HepG2 (cell line): ENCODE data around the gene ALDH3A2. TPM values are rescaled to one million over a fixed set of nuclear protein-coding genes. Genes with fewer than 3 reads are reported as not detected.

Experiments
- CENPX ChIP-seq: sonication (generic); formaldehyde crosslinking; IDR thresholded peaks from 2 replicates; pipeline ENCODE4 v1.9.0; 2021; ENCODE audit warnings: mild to moderate bottlenecking, missing genetic modification reagents, moderate library complexity
- CREM ChIP-seq, 2 experiments: sonication (generic) in 1 of 2; formaldehyde crosslinking in 1 of 2; IDR thresholded peaks; 2 replicates each; pipeline versions ENCODE4 v1.4.0 to v1.6.1; 2016 to 2020; ENCODE audit warnings: antibody characterized with exemption in 1 of 2, mild to moderate bottlenecking in 1 of 2, missing genetic modification reagents in 1 of 2
- HDAC1 ChIP-seq: sonication (generic); formaldehyde crosslinking; IDR thresholded peaks from 2 replicates; pipeline ENCODE4 v1.5.1; 2020; ENCODE audit warnings: mild to moderate bottlenecking, missing genetic modification reagents
- HHEX ChIP-seq: IDR thresholded peaks from 2 replicates; pipeline ENCODE4 v1.6.1; 2016; ENCODE audit warnings: control low read depth
- HNRNPLL ChIP-seq: fragments of 200-400 bp; formaldehyde crosslinking; IDR thresholded peaks from 2 replicates; pipeline ENCODE4 v1.6.1; 2017; ENCODE audit warnings: mild to moderate bottlenecking, low read depth, low read length; ENCODE audit not compliant: poor library complexity, severe bottlenecking
- IKZF4 ChIP-seq: sonication (generic); formaldehyde crosslinking; IDR thresholded peaks from 2 replicates; pipeline ENCODE4 v1.5.1; 2020; ENCODE audit warnings: borderline replicate concordance, mild to moderate bottlenecking, low read depth, missing genetic modification reagents; ENCODE audit errors: not compliant biosample characterization
- KAT2B ChIP-seq: fragments of 150-350 bp; IDR thresholded peaks from 2 replicates; pipeline ENCODE4 v1.6.1; 2014; ENCODE audit warnings: low read depth, low read length, borderline replicate concordance
- KLF15 ChIP-seq: sonication (generic); formaldehyde crosslinking; IDR thresholded peaks from 2 replicates; pipeline ENCODE4 v1.8.1; 2023; ENCODE audit warnings: borderline replicate concordance, mild to moderate bottlenecking, inconsistent platforms, missing genetic modification reagents, mixed read lengths
- MYNN ChIP-seq: sonication (generic); formaldehyde crosslinking; IDR thresholded peaks from 2 replicates; pipeline ENCODE4 v1.4.0; 2020; ENCODE audit warnings: mild to moderate bottlenecking, low read depth, missing genetic modification reagents
- SP1 ChIP-seq, 2 experiments: fragments of 450-650 bp in 1 of 2; sonication (generic) in 1 of 2; formaldehyde crosslinking in 1 of 2; IDR thresholded peaks; 2 replicates each; pipeline versions ENCODE4 v1.4.0 to v1.6.1; 2016 to 2020; ENCODE audit warnings: missing genetic modification reagents in 1 of 2
- ZBTB20 ChIP-seq: sonication (generic); formaldehyde crosslinking; IDR thresholded peaks from 2 replicates; pipeline ENCODE4 v1.8.1; 2023; ENCODE audit warnings: missing genetic modification reagents, low read depth, mild to moderate bottlenecking, borderline replicate concordance
- ZNF737 ChIP-seq: sonication (generic); formaldehyde crosslinking; IDR thresholded peaks from 2 replicates; pipeline ENCODE4 v1.5.0; 2020; ENCODE audit warnings: missing genetic modification reagents, mild to moderate bottlenecking, borderline replicate concordance
- ZNF878 ChIP-seq: sonication (generic); formaldehyde crosslinking; IDR thresholded peaks from 2 replicates; pipeline ENCODE4 v1.8.1; 2023; ENCODE audit warnings: mild to moderate bottlenecking, missing genetic modification reagents, moderate library complexity
- polyA plus RNA-seq, 8 experiments: library from polyadenylated mRNA; depleted of rRNA in 3 of 8; stranded (reverse) in 7 of 8; unstranded in 1 of 8; fragments of >200 nt; fragmentation: Illumina TruSeq in 4 of 8; extraction: Trizol in 4 of 8; gene quantifications; 2 replicates each; pipeline versions ENCODE4 v1.2.1 to v1.2.3, GENCODE V29; 2011 to 2016; ENCODE audit warnings: low read depth in 4 of 8, missing spikeins in 1 of 8, mixed read lengths in 1 of 8; ENCODE audit not compliant: insufficient read depth in 1 of 8
- total RNA-seq, 5 experiments: library from RNA; depleted of rRNA; stranded (reverse); fragments of >200 nt; fragmentation: Illumina TruSeq; extraction: Trizol; gene quantifications; 2 replicates each; pipeline ENCODE4 v1.2.3, GENCODE V29; 2016; ENCODE audit warnings: low read depth in 1 of 5
- TF ChIP-seq, protein P1 (sequence below): sonication (generic); formaldehyde crosslinking; IDR thresholded peaks from 2 replicates; pipeline ENCODE4 v1.4.0; 2020; ENCODE audit warnings: missing genetic modification reagents
- TF ChIP-seq, protein P2 (sequence below): sonication (generic); formaldehyde crosslinking; IDR thresholded peaks from 2 replicates; pipeline ENCODE4 v1.9.0; 2021; ENCODE audit warnings: missing genetic modification reagents, borderline replicate concordance
- TF ChIP-seq, protein P3 (sequence below): IDR thresholded peaks from 2 replicates; pipeline ENCODE4 v1.6.1; 2016; ENCODE audit warnings: low read depth, control low read depth
- TF ChIP-seq, protein P4 (sequence below): IDR thresholded peaks from 2 replicates; pipeline ENCODE4 v1.6.1; 2016; ENCODE audit warnings: control low read depth
- TF ChIP-seq, protein P5 (sequence below): IDR thresholded peaks from 2 replicates; pipeline ENCODE4 v1.6.1; 2016; ENCODE audit warnings: mild to moderate bottlenecking, missing biosample characterization, missing genetic modification reagents
- TF ChIP-seq, protein P6 (sequence below): sonication (generic); formaldehyde crosslinking; IDR thresholded peaks from 2 replicates; pipeline ENCODE4 v1.5.1; 2020; ENCODE audit warnings: mild to moderate bottlenecking, missing genetic modification reagents, moderate library complexity

Gene ALDH3A2
- total and polyA plus RNA-seq, 2 of the 13 experiments (the other 11 are each of a cell fraction or from before 2014, with no cell fraction given): 80.8 to 180 TPM

DNA sequence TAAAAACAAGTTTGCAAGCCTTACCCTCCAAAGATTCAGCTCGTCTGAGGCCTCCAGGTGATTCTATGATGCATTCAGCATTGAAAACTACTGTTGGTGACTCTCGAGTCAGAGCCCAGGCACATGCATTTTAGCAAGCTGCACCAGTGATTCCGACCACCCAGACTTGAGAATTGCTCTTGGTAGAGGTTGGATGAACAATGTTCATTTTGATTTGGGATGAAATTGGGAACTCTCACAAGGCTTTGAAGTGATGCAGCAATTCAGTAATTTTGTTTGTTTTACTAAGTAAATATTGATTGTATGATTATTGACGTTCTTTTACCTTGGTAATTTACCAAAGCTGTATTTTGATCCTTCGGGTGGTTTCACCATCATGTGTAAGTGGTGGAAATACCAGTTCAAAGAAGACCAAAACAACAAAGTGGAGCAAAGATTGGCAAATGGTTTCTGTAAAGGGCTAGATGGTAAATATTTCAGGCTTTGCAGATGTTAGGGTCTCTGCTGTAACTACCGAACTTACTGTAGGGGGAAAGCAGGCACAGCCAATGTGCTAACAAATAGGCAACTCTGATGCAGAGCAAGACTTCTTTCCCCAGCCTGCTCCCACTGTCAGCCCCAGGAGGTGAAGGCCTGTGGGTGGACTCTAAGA is 11.8 kb downstream of the ALDH3A2 start (continued):
- TF ChIP-seq ZNF737: no peak
- TF ChIP-seq KLF15 (CRISPR knock-in tag): no peak; the same call in 1 of the 2 replicates
- peak; percentile 52 for TF ChIP-seq HDAC1 (CRISPR knock-in tag)
- TF ChIP-seq, protein P1, sequence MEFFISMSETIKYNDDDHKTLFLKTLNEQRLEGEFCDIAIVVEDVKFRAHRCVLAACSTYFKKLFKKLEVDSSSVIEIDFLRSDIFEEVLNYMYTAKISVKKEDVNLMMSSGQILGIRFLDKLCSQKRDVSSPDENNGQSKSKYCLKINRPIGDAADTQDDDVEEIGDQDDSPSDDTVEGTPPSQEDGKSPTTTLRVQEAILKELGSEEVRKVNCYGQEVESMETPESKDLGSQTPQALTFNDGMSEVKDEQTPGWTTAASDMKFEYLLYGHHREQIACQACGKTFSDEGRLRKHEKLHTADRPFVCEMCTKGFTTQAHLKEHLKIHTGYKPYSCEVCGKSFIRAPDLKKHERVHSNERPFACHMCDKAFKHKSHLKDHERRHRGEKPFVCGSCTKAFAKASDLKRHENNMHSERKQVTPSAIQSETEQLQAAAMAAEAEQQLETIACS (CRISPR knock-in tag): no peak
- TF ChIP-seq, protein P2, sequence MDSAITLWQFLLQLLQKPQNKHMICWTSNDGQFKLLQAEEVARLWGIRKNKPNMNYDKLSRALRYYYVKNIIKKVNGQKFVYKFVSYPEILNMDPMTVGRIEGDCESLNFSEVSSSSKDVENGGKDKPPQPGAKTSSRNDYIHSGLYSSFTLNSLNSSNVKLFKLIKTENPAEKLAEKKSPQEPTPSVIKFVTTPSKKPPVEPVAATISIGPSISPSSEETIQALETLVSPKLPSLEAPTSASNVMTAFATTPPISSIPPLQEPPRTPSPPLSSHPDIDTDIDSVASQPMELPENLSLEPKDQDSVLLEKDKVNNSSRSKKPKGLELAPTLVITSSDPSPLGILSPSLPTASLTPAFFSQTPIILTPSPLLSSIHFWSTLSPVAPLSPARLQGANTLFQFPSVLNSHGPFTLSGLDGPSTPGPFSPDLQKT: no peak
- TF ChIP-seq HNRNPLL: no peak
- TF ChIP-seq ZNF878 (CRISPR knock-in tag): peak; percentile 73; the same call in 1 of the 2 replicates
- TF ChIP-seq HHEX: peak; percentile 67
- TF ChIP-seq ZBTB20 (CRISPR knock-in tag): no peak
- TF ChIP-seq, protein P3, sequence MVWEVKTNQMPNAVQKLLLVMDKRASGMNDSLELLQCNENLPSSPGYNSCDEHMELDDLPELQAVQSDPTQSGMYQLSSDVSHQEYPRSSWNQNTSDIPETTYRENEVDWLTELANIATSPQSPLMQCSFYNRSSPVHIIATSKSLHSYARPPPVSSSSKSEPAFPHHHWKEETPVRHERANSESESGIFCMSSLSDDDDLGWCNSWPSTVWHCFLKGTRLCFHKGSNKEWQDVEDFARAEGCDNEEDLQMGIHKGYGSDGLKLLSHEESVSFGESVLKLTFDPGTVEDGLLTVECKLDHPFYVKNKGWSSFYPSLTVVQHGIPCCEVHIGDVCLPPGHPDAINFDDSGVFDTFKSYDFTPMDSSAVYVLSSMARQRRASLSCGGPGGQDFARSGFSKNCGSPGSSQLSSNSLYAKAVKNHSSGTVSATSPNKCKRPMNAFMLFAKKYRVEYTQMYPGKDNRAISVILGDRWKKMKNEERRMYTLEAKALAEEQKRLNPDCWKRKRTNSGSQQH (CRISPR knock-in tag): no peak
- peak; percentile 74 for TF ChIP-seq KAT2B
- peak; percentile 96 for TF ChIP-seq CREM (IDR thresholded peaks at IDR 0.05)
- no peak for TF ChIP-seq CREM (CRISPR knock-in tag; IDR thresholded peaks at IDR 0.05)
- TF ChIP-seq, protein P4, sequence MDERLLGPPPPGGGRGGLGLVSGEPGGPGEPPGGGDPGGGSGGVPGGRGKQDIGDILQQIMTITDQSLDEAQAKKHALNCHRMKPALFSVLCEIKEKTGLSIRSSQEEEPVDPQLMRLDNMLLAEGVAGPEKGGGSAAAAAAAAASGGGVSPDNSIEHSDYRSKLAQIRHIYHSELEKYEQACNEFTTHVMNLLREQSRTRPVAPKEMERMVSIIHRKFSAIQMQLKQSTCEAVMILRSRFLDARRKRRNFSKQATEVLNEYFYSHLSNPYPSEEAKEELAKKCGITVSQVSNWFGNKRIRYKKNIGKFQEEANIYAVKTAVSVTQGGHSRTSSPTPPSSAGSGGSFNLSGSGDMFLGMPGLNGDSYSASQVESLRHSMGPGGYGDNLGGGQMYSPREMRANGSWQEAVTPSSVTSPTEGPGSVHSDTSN (CRISPR knock-in tag): no peak
- TF ChIP-seq, protein P5, sequence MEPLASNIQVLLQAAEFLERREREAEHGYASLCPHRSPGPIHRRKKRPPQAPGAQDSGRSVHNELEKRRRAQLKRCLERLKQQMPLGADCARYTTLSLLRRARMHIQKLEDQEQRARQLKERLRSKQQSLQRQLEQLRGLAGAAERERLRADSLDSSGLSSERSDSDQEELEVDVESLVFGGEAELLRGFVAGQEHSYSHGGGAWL (CRISPR knock-in tag): no peak
- TF ChIP-seq MYNN: no peak
- no peak for TF ChIP-seq SP1 (IDR thresholded peaks at IDR 0.05)
- no peak for TF ChIP-seq SP1 (CRISPR knock-in tag; IDR thresholded peaks at IDR 0.05)
- TF ChIP-seq, protein P6, sequence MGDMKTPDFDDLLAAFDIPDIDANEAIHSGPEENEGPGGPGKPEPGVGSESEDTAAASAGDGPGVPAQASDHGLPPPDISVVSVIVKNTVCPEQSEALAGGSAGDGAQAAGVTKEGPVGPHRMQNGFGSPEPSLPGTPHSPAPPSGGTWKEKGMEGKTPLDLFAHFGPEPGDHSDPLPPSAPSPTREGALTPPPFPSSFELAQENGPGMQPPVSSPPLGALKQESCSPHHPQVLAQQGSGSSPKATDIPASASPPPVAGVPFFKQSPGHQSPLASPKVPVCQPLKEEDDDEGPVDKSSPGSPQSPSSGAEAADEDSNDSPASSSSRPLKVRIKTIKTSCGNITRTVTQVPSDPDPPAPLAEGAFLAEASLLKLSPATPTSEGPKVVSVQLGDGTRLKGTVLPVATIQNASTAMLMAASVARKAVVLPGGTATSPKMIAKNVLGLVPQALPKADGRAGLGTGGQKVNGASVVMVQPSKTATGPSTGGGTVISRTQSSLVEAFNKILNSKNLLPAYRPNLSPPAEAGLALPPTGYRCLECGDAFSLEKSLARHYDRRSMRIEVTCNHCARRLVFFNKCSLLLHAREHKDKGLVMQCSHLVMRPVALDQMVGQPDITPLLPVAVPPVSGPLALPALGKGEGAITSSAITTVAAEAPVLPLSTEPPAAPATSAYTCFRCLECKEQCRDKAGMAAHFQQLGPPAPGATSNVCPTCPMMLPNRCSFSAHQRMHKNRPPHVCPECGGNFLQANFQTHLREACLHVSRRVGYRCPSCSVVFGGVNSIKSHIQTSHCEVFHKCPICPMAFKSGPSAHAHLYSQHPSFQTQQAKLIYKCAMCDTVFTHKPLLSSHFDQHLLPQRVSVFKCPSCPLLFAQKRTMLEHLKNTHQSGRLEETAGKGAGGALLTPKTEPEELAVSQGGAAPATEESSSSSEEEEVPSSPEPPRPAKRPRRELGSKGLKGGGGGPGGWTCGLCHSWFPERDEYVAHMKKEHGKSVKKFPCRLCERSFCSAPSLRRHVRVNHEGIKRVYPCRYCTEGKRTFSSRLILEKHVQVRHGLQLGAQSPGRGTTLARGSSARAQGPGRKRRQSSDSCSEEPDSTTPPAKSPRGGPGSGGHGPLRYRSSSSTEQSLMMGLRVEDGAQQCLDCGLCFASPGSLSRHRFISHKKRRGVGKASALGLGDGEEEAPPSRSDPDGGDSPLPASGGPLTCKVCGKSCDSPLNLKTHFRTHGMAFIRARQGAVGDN: no peak
- TF ChIP-seq IKZF4 (CRISPR knock-in tag): no peak
- no peak for TF ChIP-seq CENPX (CRISPR knock-in tag)
